ENCODE results near the gene SIGLEC10. TPM values are rescaled to one million over a fixed set of nuclear protein-coding genes. Genes with fewer than 3 reads are reported as not detected.

Gene SIGLEC10
- total and polyA plus RNA-seq, 10 donors: 38.0 to 155 (median 87.5) TPM

GRCh38 chr19:51394050-51394836, 23.2 kb downstream of the SIGLEC10 start:
- Histone ChIP-seq H3K4me1 (peaks cover 4 to 56% (median 27%) of the 10 kb centered on the region in 6 donors), H3K9me3 (no peaks in the 10 kb centered on the region), H3K27ac (peak overlapping the region; percentile 76 to 89 (median 83)), H3K27me3 (replicated peaks in 1 of 7) (peaks cover 0 to 4% (median 0%) of the 10 kb centered on the region in 7 donors), H3K4me3 (peak overlapping the region; percentile 16 to 66 (median 34)), H3K36me3 (no peaks in the 10 kb centered on the region)
- DNase-seq: peak; percentile 95
- peak; percentile 66 to 73 (median 70) for TF ChIP-seq POLR2AphosphoS5 (IDR thresholded peaks at IDR 0.05)
- TF ChIP-seq CTCF (IDR thresholded peaks at IDR 0.05 in 8 of 11, conservative IDR thresholded peaks at IDR 0.05 in 3 of 11): peak in 3 of 11 experiments; percentile 7 to 39 (median 17)
- TF ChIP-seq POLR2A (IDR thresholded peaks at IDR 0.05): no peak
- 2 to 7% (median 3%) methylated on average over 20 to 45 of the region's 45 CpGs for WGBS, 5 donors
- intact Hi-C loops (cut with DNase I; ENCODE audit: low total_unique reads): loop anchor here (10.0 kb wide), 1 partner anchor 49 kb away; the partner anchor contains the start of gene VSIG10L

DNA sequence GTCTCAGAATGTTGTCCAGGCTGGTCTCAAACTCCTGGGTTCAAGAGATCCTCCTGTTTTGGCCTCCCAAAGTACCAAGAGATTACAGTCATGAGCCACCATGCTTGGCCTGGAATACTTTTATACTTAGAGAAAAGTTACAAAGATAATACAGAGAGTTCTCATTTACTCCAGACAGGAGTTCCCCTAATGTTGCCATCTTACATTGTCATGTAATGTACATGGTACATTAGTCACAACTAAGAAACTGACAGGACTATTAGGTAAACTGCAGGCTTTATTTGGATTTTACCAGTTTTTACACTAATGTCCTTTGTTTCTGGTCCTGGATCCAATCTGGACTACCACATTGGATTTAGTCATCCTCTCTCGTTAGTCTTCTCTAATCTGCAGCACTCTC, 24.7 kb downstream of the SIGLEC10 start:
- Histone ChIP-seq H3K27me3 (replicated peaks in 1 of 7) (peaks cover 0 to 4% (median 0%) of the 10 kb centered on the region in 7 donors), H3K4me1 (peaks cover 4 to 47% (median 27%) of the 10 kb centered on the region in 6 donors), H3K4me3 (no peak overlapping the region), H3K9me3 (no peaks in the 10 kb centered on the region), H3K27ac (no peak overlapping the region), H3K36me3 (no peaks in the 10 kb centered on the region)
- no peak for DNase-seq
- 67 to 97% (median 82%) methylated on average over 1 of the region's 1 CpG for WGBS, 5 donors
- intact Hi-C loops (cut with DNase I; ENCODE audit: low total_unique reads): loop anchor here (10.0 kb wide), 1 partner anchor 48 kb away; the partner anchor contains the start of gene VSIG10L
- TF ChIP-seq POLR2A (IDR thresholded peaks at IDR 0.05) (no peak), POLR2AphosphoS5 (IDR thresholded peaks at IDR 0.05) (no peak), CTCF (IDR thresholded peaks at IDR 0.05 in 8 of 11, conservative IDR thresholded peaks at IDR 0.05 in 3 of 11) (no peak)

- H3K27me3 ChIP-seq (replicated peaks in 1 of 7): peaks cover 0 to 4% (median 0%) of the 10 kb centered on the region in 7 donors
- no peaks in the 10 kb centered on the region for H3K36me3 ChIP-seq
- DNase-seq: no peak
- no peaks in the 10 kb centered on the region for H3K9me3 ChIP-seq
- intact Hi-C loops (cut with DNase I; ENCODE audit: low total_unique reads): loop anchor here (10.0 kb wide), 1 partner anchor 46 kb away; the partner anchor contains the start of gene VSIG10L
- H3K4me3 ChIP-seq: peak overlapping the region in 1 of 8 donors; percentile 41
- 59 to 64% (median 62%) methylated on average over 8 of the region's 8 CpGs for WGBS, 5 donors
- H3K27ac ChIP-seq: peak overlapping the region in 4 of 8 donors; percentile 46 to 74 (median 54)
- H3K4me1 ChIP-seq: peaks cover 4 to 46% (median 27%) of the 10 kb centered on the region in 6 donors
- no peak for TF ChIP-seq POLR2A (IDR thresholded peaks at IDR 0.05)
- TF ChIP-seq CTCF (IDR thresholded peaks at IDR 0.05 in 8 of 11, conservative IDR thresholded peaks at IDR 0.05 in 3 of 11): no peak
- no peak for TF ChIP-seq POLR2AphosphoS5 (IDR thresholded peaks at IDR 0.05)
Observed at GRCh38 chr19:51391073-51391611, 26.3 kb downstream of the SIGLEC10 start.

GRCh38 chr19:51389143-51389542, 28.3 kb downstream of the SIGLEC10 start:
- peaks cover 0 to 4% (median 0%) of the 10 kb centered on the region in 7 donors for H3K27me3 ChIP-seq (replicated peaks in 1 of 7)
- H3K4me3 ChIP-seq: no peak overlapping the region
- peak overlapping the region in 1 of 8 donors; percentile 1 for H3K27ac ChIP-seq
- intact Hi-C loops (cut with DNase I; ENCODE audit: low total_unique reads): no loop called here
- WGBS, 5 donors: 85 to 96% (median 90%) methylated on average over 9 to 14 of the region's 14 CpGs
- TF ChIP-seq POLR2AphosphoS5 (IDR thresholded peaks at IDR 0.05) (no peak), CTCF (IDR thresholded peaks at IDR 0.05 in 8 of 11, conservative IDR thresholded peaks at IDR 0.05 in 3 of 11) (no peak), POLR2A (IDR thresholded peaks at IDR 0.05) (no peak)
- no peaks in the 10 kb centered on the region for H3K9me3 ChIP-seq
- peak; percentile 58 for DNase-seq
- peaks cover 0 to 26% (median 9%) of the 10 kb centered on the region in 6 donors for H3K4me1 ChIP-seq
- no peaks in the 10 kb centered on the region for H3K36me3 ChIP-seq
